K562 (cell line): ENCODE data around the gene CEMP1. TPM values are rescaled to one million over a fixed set of nuclear protein-coding genes. Genes with fewer than 3 reads are reported as not detected.

Source experiments
- BHLHE40 ChIP-seq: IDR thresholded peaks from 2 replicates; pipeline ENCODE4 v1.6.1; 2011; ENCODE audit warnings: low read length, improper control_type of control experiment
- BRF1 ChIP-seq: IDR thresholded peaks from 3 replicates; pipeline ENCODE4 v1.6.1; 2011; ENCODE audit warnings: borderline replicate concordance, mild to moderate bottlenecking; ENCODE audit not compliant: insufficient read length; ENCODE audit errors: extremely low read depth
- CBFA2T2 ChIP-seq: fragments of 450-650 bp; conservative IDR thresholded peaks from 2 replicates; pipeline ENCODE4 v1.6.1; 2017; ENCODE audit warnings: mild to moderate bottlenecking
- CBX1 ChIP-seq: sonication (generic); IDR thresholded peaks from 2 replicates; pipeline ENCODE4 v1.6.1; 2016; ENCODE audit warnings: antibody characterized with exemption, low read depth, mild to moderate bottlenecking
- GATAD2B ChIP-seq: fragments of 450-650 bp; IDR thresholded peaks from 2 replicates; pipeline ENCODE4 v1.6.1; 2017; ENCODE audit warnings: mild to moderate bottlenecking, borderline replicate concordance
- GTF2E2 ChIP-seq: fragments of 200-800 bp; sonication (Bioruptor generic); IDR thresholded peaks from 2 replicates; pipeline ENCODE4 v1.6.1; 2016; ENCODE audit warnings: missing genetic modification characterization, missing compliant biosample characterization
- HCFC1 ChIP-seq: IDR thresholded peaks from 2 replicates; pipeline ENCODE4 v1.6.1; 2012; ENCODE audit warnings: low read depth, low read length, improper control_type of control experiment
- KDM5B ChIP-seq: fragments of 200-600 bp; sonication (generic); IDR thresholded peaks from 2 replicates; pipeline ENCODE4 v1.6.1; 2012; ENCODE audit warnings: low read depth, mild to moderate bottlenecking, moderate library complexity, low read length, control low read depth, inconsistent platforms; ENCODE audit not compliant: insufficient replicate concordance
- NR2F6 ChIP-seq: fragments of 450-650 bp; formaldehyde crosslinking; IDR thresholded peaks from 2 replicates; pipeline ENCODE4 v1.4.0; 2020; ENCODE audit warnings: mild to moderate bottlenecking
- RBFOX2 ChIP-seq: fragments of 200-400 bp; formaldehyde crosslinking; IDR thresholded peaks from 2 replicates; pipeline ENCODE4 v1.6.1; 2017; ENCODE audit warnings: low read depth, mild to moderate bottlenecking, low read length, moderate library complexity
- RBM14 ChIP-seq: fragments of 200-400 bp; formaldehyde crosslinking; IDR thresholded peaks from 2 replicates; pipeline ENCODE4 v1.6.1; 2018; ENCODE audit warnings: low read depth, mild to moderate bottlenecking, low read length, moderate library complexity, borderline replicate concordance; ENCODE audit not compliant: insufficient read depth
- SMAD3 ChIP-seq: fragments of 450-650 bp; formaldehyde crosslinking; conservative IDR thresholded peaks from 2 replicates; pipeline ENCODE4 v1.4.0; 2020; ENCODE audit warnings: mild to moderate bottlenecking
- SRSF9 ChIP-seq: fragments of 200-400 bp; formaldehyde crosslinking; IDR thresholded peaks from 2 replicates; pipeline ENCODE4 v1.6.1; 2017; ENCODE audit warnings: low read depth, low read length, borderline replicate concordance
- ZC3H4 ChIP-seq: sonication (generic); formaldehyde crosslinking; IDR thresholded peaks from 2 replicates; pipeline ENCODE4 v1.9.0; 2021; ENCODE audit warnings: missing genetic modification reagents, borderline replicate concordance
- ZNF134 ChIP-seq: fragments of 250-450 bp; sonication (Bioruptor Pico); conservative IDR thresholded peaks from 2 replicates; pipeline ENCODE4 v1.4.0; 2020
- polyA plus RNA-seq, 8 experiments: library from polyadenylated mRNA; depleted of rRNA in 4 of 8; stranded (reverse) in 5 of 8; unstranded in 3 of 8; fragments of >200 nt; fragmentation: Nextera tagmentation in 2 of 8; fragmentation: Illumina TruSeq in 1 of 8; extraction: Ambion mirVana in 2 of 8; extraction: Trizol in 1 of 8; gene quantifications; 2 replicates each; pipeline versions ENCODE4 v1.2.1 to v1.2.3, GENCODE V29; 2011 to 2014; ENCODE audit warnings: inconsistent platforms in 1 of 8, missing spikeins in 1 of 8
- total RNA-seq, 7 experiments: library from RNA; depleted of rRNA in 6 of 7; stranded (reverse); fragments of >200 nt in 6 of 7; fragmentation: Illumina TruSeq in 2 of 7; extraction: Trizol in 2 of 7; gene quantifications; 2 replicates each; pipeline versions ENCODE4 v1.2.1 to v1.2.3, GENCODE V29; 2011 to 2021; ENCODE audit warnings: low replicate concordance in 1 of 7
- TF ChIP-seq, protein P1 (sequence below): sonication (generic); formaldehyde crosslinking; IDR thresholded peaks from 2 replicates; pipeline ENCODE4 v1.8.1; 2023; ENCODE audit warnings: mild to moderate bottlenecking, missing genetic modification reagents
- TF ChIP-seq, protein P2 (sequence below): sonication (generic); formaldehyde crosslinking; IDR thresholded peaks from 2 replicates; pipeline ENCODE4 v1.9.0; 2022; ENCODE audit warnings: mild to moderate bottlenecking, missing genetic modification reagents
- TF ChIP-seq, protein P3 (sequence below): sonication (generic); formaldehyde crosslinking; IDR thresholded peaks from 2 replicates; pipeline ENCODE4 v1.8.0; 2022; ENCODE audit warnings: mild to moderate bottlenecking, missing genetic modification reagents

Gene CEMP1
- total and polyA plus RNA-seq, 9 of the 15 experiments (the other 6 are each of a cell fraction or from before 2014, with no cell fraction given), result 0.05 to 0.45 TPM; not detected in 7

DNA sequence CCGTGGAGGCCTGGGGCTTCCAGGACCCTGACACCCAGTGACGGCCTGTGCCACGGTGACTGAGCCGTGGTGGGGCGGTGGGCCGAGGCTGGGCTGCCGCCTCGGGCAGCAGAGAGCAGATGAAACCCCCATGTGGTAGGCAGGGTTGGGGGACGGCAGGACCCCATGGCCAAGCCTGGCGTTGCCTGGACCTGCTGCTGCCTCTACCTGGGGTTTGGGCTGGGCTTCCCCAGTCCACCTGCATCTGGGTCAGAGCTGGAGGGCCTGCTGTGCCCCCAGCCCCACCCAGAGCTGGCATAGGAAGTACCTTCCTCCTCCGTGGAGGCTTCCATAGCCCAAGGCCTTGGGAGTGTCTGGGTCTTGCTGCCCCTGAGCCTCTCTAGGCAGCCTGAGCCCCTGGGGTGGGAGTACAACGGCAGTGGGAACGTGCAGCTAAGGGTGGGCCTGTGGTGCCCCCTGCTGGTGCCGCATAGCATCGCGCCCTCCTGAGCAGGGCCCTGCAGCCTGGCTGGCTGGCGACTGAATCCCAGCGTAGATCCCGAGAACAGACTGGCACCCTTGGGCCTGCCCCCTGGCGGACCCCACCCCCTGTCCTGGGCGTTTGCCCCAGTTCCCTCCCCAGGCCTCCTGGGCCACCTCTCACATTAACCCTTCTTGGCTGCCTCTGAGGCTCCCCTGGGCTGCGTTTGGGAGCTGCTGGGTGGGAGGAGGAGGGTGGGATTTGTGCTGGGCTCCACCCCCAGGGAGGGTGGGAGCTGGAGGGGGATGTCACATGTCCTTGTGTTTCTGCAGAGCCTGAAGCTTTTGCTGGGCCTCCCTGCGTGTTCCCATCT is 30.1 kb downstream of the CEMP1 start (continued):
- TF ChIP-seq, protein P1, sequence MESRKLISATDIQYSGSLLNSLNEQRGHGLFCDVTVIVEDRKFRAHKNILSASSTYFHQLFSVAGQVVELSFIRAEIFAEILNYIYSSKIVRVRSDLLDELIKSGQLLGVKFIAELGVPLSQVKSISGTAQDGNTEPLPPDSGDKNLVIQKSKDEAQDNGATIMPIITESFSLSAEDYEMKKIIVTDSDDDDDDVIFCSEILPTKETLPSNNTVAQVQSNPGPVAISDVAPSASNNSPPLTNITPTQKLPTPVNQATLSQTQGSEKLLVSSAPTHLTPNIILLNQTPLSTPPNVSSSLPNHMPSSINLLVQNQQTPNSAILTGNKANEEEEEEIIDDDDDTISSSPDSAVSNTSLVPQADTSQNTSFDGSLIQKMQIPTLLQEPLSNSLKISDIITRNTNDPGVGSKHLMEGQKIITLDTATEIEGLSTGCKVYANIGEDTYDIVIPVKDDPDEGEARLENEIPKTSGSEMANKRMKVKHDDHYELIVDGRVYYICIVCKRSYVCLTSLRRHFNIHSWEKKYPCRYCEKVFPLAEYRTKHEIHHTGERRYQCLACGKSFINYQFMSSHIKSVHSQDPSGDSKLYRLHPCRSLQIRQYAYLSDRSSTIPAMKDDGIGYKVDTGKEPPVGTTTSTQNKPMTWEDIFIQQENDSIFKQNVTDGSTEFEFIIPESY (CRISPR knock-in tag), result peak; percentile 83; the same call in 1 of the 2 replicates
- no peak for TF ChIP-seq RBM14
- TF ChIP-seq, protein P2, sequence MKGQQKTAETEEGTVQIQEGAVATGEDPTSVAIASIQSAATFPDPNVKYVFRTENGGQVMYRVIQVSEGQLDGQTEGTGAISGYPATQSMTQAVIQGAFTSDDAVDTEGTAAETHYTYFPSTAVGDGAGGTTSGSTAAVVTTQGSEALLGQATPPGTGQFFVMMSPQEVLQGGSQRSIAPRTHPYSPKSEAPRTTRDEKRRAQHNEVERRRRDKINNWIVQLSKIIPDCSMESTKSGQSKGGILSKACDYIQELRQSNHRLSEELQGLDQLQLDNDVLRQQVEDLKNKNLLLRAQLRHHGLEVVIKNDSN, result peak; percentile 41; the same call in 1 of the 2 replicates
- TF ChIP-seq KDM5B, result no peak
- TF ChIP-seq HCFC1, result peak; percentile 35; the same call in 1 of the 2 replicates
- no peak for TF ChIP-seq GTF2E2 (tag)
- no peak for TF ChIP-seq ZNF134 (CRISPR knock-in tag)
- TF ChIP-seq CBFA2T2, result no peak
- TF ChIP-seq SRSF9, result no peak
- no peak for TF ChIP-seq RBFOX2
- TF ChIP-seq BHLHE40, result peak; percentile 66
- no peak for TF ChIP-seq GATAD2B
- no peak for TF ChIP-seq BRF1
- peak; percentile 38; the same call in 1 of the 2 replicates for TF ChIP-seq CBX1
- TF ChIP-seq ZC3H4 (CRISPR knock-in tag), result no peak
- TF ChIP-seq NR2F6 (CRISPR knock-in tag), result no peak
- no peak for TF ChIP-seq SMAD3 (CRISPR knock-in tag)
- TF ChIP-seq, protein P3, sequence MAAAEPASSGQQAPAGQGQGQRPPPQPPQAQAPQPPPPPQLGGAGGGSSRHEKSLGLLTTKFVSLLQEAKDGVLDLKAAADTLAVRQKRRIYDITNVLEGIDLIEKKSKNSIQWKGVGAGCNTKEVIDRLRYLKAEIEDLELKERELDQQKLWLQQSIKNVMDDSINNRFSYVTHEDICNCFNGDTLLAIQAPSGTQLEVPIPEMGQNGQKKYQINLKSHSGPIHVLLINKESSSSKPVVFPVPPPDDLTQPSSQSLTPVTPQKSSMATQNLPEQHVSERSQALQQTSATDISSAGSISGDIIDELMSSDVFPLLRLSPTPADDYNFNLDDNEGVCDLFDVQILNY, result no peak
